GM21528 (cell line): Measurements from ENCODE around the gene ZCCHC17.
"Not testable (repeated sequence)": the region's sequence is repeated elsewhere in the genome, so short reads cannot be mapped to it uniquely, and the experiment has no call there.

Experiments
- ATAC-seq: cut with Tn5 transposase; IDR thresholded peaks from one replicate; pipeline ENCODE4 v1.9.1; 2021; ENCODE audit warnings: mild to moderate bottlenecking, moderate library complexity; ENCODE audit not compliant: unreplicated experiment, low FRiP score

ZCCHC17 gene, protein sequence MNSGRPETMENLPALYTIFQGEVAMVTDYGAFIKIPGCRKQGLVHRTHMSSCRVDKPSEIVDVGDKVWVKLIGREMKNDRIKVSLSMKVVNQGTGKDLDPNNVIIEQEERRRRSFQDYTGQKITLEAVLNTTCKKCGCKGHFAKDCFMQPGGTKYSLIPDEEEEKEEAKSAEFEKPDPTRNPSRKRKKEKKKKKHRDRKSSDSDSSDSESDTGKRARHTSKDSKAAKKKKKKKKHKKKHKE

DNA sequence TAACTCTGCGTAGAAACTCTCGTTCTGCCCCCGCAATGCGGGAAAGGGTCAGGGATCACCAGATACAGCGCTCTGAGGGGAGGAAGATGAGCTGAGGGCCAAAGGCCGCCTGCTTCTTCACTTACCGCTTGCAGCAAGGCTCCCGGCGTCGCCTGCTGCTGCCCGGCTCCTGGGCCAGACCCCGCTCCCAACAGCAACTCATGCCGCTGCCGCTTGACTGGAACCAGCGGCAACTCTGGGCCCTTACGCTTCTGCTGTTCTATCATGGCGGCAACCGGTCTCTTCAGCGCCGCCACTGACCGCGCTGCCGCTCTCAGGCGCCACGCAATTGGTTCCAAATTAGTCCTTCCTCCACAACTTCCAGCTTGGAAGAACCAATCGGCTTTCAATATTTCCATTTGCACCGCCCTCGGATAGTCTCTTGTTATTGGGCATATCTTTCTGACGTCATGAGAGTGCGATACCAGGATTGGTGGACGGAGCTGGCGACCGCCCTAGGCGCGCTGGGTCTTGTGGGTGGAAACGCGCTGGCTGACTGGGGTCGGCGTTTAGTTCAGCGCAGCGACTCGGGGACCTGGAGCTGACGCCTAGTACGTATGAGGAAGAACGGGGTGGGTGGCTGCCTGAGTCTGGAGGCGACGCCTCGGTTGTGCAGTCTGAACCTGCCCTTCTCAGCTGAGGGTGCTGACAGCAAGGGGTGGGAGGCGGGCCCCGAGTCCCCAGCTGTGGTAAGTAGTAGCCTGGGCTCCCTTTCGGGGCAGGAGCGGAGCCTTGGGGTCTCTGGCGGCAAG lies at the start of gene ZCCHC17, which contains the start of gene SNRNP40:
ZCCHC17 (plus strand) TSS at position 547 of the 791 bp plus-strand sequence. CDS start 13,067 bp downstream, outside the sequence.
SNRNP40 (minus strand) TSS at position 303 of the 791 bp plus-strand sequence; CDS start at position 266, 37 bp downstream.
- ATAC-seq = peak; percentile 91

DNA sequence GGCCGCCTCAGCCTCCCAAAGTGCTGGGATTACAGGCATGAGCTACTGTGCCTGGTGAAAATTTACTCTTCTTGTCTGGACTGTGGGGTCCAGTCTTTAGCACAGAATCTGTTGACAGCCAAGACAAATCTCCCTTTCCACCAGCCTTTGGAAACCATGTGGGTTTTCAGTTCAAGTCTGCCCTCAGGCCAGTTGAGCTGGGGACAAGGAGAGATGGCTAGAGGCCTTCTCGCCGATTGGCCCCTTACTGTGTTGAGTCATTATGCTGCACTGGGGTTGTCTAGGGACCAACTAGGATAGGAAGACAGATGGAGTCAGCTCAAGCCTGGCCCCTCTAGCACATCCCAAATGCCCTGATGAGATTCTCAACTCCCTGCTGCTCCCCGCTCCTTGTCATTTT lies 48.6 kb upstream of the ZCCHC17 start:
- no peak for ATAC-seq

DNA sequence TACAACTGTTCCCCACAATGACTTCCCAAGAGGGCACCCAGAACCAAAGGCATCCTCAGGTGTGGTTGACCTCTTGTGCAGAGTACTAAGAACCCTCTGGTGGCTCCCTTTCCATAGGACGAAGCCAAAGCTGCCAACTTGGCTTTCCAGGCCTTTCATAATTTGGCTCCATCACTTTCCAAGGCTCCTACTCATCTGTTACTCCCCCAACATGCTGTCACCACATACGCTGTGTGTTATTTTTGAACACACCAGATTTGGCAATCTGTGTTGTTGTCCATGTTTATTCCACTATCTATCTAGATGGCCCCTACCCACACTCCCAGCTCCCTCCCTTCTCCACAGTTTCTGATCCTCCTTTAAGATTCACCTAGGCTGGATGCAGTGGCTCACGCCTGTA lies 47.0 kb upstream of the ZCCHC17 start:
- ATAC-seq = no peak

DNA sequence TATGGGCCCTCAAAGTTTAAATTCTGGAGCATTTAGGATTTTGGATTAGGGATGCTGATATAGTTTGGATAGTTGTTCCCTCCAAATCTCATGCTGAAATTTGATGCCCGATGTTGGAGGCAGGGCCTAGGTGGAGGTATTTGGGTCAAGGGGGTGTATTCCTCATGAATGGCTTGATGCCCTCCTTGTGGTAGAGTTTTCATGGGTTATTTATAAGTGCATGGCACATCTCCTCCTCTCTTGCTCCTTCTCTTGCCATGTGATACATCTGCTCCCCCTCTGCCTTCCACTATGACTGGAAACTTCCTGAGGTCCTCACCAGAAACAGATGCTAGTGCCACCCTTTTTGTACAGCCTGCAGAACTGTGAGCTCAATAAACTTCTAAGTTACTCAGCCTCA lies 39.6 kb upstream of the ZCCHC17 start:
- ATAC-seq = no peak

DNA sequence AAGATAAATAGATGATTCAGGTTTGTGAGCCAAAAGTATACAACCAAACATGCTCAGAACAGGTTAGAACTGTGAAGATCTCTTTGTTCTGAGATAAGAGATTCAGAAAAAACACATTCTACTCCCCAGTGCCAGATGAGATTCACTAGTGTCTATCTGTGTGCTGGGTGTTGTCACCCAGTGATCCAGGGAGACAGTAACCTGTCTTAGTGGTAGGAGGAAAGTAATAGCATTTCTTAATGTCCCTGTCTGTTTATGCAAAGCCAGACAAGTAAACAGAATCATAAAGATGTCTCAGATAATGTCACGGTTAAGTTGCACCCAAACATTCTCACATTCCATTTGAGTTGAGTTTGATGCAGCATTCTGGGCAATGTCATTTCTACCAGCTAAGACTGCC lies 38.3 kb upstream of the ZCCHC17 start:
- no peak for ATAC-seq

DNA sequence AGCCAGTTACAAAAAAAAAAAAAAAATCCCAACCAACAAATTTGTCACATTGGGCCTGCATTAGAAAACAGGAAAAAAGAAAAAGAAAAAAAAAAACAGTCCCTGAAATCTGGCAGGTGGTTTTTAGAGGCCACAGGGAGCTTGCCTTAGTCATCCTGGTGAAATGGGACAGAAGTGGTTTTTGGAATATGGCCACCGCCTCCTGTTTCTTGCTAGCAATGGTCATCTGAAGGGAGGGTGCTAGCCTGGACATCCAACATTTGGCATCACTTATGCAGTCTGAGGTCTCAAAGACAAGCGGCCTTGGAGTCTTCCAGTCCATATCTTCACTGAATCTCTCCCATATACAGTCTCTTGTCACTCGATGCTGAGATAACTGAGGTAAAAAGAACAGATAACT lies 37.1 kb upstream of the ZCCHC17 start:
- no peak for ATAC-seq

DNA sequence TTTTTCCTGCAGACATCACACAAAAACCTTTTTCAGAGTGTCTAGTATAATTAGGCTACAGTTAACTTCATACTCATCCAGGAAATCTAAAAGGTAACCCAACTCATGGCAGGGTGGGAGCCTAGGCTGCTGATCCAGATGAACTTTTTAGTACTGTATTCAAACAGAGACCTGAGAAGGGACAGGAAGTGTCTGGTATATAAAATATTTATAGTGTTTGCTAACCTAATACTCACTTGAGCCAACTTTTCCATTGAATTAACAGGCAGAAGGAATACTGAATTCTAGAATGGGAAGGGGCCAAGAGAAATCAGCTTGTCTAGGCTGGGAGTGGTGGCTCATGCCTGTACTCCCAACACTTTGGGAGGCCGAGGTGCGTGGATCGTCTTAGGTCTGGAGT lies 34.9 kb upstream of the ZCCHC17 start:
- ATAC-seq = no peak

DNA sequence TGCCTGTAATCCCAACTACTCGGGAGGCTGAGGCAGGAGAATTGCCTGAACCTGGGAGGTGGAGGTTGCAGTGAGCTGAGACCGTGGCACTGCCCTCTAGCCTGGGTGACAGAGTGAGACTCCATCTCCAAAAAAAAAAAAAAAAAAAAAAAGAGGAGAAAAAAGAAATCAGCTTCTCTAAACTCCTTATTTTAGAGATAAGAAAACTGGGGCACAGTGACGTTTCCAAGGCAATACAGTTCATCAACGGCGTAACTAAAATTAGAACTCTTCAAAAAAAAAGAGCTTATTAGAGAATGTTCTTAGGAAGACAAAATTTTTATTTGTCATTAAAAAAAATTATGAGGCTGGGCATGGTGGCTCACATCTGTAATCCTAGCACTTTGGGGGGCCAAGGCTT lies 34.4 kb upstream of the ZCCHC17 start:
- ATAC-seq = not testable (repeated sequence)

DNA sequence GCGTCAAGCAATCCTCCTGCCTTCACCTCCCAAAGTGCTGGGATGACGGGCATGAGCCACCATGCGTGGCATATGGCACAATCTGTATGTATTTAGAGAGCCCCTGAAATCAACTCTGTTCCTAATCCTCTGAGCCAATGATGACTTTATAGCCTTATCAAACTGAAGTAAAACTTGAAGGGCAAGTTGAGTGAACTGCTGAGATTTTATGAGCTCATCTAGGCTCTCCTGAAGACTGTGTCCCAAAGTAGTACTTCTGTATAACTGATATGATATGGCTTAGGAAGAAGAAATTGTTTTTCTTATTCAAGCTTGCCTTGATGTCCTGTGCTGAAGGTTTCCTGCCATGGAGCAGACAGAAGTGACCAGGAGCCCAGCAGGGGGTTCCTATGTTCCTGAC lies 33.4 kb upstream of the ZCCHC17 start:
- no peak for ATAC-seq

DNA sequence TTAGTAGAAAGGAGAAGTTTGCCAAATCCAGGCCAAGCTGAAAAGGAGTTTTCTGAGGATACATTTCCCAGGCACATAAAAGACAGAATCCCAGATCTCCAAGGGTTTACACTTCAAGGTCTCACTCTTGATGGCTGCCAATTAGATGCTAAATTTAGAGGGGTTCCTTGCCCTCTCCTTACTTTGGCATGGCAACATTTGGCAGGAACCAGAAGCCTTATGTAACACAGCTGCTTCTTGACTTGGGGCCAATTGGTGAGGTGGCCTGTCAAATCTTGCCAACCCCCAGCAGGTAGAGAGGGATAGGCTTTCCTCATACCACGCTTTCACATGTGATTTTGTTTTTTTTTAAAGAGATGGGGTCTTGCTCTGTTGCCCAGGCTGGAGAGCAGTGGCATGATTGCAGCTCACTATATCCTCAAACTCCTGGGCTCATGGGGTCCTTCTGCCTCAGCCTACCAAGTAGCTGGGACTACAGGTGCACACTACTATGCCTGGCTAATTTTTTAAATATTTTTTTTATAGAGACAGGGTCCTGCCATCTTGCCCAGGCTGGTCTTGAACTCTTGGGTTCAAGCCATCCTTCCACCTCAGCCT lies 31.9 kb upstream of the ZCCHC17 start:
- ATAC-seq = no peak

DNA sequence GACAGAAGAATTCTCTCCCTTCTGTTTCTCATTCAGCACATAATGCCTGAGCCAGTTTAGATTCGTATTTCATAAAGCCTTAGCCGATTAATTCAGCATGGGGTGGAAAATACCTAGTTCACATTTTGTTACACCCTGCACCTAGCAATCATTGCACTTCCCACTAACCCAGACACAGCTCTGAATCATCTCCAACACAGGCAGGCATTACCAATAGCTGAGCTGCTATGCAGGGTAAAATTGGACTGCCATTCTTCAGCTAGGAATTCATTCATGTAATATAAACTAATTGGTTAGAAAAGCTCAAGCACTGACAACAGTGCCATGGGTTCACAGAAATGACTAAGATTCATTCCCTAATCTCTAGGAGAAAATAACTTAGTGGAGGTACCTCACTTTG lies 30.3 kb upstream of the ZCCHC17 start:
- ATAC-seq = no peak

DNA sequence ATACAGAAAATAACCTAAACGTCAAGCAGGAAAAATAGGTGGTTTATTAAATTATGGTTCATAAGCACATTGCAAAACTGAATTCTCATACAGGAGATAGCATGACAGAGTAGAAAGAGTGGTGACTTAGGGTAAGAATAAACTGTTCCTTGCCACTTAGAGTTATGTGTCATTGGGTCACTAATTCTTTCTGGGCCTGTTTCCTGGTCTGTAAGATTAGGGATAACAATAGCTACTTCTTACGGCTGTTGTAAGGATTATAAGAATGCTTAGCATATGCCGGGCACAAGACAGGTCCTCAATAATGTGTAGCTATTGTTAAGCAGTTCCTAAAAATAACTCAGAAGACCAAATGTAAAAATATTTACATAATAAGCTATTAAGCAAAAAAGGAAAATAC lies 24.5 kb upstream of the ZCCHC17 start:
- no peak for ATAC-seq

DNA sequence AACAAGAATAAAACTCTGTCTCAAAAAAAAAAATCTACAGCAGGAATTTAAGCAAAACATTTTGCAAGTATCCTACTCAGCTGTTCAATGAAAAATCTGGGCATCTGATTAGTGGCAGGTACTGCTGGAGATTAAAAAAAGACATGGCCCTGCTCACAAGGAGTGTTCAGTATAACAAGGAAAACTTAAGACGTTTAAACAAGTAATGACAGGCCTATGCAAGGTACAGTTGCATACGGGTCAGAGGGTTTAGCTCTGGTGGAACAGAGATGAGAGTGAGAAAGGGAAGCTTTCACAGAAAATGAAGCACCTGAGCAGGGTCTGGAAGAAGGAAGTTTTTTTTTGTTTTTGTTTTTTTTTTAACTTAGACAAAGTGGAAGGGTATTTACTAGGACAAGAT lies 23.2 kb upstream of the ZCCHC17 start:
- ATAC-seq = no peak

DNA sequence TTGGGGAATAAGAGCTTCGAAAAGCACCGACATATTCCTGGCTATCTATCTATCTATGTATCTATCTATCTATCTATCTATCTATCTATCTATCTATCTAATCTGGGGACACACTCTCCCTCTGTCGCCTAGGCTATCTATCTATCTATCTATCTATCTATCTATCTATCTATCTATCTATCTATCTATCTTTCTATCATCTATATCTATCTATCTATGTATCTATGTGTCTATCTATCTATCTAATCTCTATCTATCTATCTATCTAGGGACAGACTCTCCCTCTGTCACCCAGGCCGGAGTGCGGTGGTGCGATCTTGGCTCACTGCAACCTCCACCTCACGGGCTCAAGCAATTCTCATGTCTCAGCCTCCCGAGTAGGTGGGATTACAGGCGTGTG lies 14.4 kb upstream of the ZCCHC17 start:
- not testable (repeated sequence) for ATAC-seq

DNA sequence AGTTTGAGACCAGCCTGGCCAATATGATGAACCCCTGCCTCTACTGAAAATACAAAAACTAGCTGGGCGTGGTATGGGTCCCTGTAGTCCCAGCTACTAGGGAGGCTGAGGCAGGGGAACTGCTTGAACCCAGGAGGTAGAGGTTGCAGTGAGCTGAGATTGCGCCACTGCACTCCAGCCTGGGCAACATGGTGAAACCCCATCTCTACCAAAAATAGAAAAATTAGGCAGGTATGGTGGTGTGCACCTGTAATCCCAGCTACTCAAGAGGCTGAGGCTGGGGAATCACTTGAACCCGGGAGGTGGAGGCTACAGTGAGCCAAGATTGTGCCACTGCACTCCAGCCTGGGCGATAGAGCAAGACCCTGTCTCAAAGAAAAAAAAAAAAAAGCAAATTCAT lies 9.0 kb upstream of the ZCCHC17 start:
- ATAC-seq = not testable (repeated sequence)

DNA sequence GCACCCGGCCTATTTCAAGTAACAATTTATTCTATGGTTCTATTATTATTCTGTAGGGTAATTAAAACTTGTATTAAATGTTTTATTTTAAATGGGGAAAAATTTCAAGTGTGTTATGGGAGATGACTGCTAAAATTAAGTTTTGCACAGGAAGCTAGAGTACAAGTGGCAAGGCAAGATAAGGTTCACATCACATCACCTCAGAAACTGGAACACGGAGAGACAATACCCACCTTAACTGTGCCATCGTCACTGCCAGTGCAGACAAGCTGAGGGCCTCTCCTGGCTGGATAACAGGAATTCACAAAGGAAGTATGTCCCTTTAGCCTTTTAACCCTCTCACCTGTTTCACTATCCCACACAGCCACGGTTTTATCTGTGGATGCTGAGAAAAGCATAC lies 7.8 kb upstream of the ZCCHC17 start:
- no peak for ATAC-seq

DNA sequence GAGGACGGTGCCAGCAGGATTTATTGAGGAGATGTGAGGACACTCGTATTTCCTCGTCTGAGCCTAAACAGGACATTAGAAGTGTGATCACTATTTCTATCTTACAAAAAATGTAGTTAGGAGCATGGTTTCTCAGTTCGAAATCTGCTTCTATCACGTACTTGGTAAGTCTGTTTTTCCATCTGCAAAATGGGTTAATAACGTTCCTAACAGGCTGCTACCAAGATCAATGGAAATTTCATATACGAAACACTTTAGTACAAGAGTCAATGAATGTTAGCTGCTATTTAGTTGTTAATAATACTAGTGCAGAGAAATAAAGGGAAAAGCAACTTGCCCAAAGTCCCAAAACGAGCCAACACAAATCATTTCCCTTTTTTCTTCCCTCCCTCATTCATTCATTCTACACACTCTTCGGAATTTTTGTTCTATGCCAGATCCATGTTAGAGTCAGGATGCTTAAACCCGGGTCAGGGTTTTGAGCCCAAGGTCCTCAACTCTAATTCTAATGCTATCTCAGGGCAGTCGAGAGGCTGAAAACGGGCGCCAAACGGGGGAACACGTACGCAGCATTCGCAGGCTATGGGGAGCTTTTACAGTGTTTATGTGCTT lies 852 bp upstream of the ZCCHC17 start:
- ATAC-seq = peak; percentile 8

DNA sequence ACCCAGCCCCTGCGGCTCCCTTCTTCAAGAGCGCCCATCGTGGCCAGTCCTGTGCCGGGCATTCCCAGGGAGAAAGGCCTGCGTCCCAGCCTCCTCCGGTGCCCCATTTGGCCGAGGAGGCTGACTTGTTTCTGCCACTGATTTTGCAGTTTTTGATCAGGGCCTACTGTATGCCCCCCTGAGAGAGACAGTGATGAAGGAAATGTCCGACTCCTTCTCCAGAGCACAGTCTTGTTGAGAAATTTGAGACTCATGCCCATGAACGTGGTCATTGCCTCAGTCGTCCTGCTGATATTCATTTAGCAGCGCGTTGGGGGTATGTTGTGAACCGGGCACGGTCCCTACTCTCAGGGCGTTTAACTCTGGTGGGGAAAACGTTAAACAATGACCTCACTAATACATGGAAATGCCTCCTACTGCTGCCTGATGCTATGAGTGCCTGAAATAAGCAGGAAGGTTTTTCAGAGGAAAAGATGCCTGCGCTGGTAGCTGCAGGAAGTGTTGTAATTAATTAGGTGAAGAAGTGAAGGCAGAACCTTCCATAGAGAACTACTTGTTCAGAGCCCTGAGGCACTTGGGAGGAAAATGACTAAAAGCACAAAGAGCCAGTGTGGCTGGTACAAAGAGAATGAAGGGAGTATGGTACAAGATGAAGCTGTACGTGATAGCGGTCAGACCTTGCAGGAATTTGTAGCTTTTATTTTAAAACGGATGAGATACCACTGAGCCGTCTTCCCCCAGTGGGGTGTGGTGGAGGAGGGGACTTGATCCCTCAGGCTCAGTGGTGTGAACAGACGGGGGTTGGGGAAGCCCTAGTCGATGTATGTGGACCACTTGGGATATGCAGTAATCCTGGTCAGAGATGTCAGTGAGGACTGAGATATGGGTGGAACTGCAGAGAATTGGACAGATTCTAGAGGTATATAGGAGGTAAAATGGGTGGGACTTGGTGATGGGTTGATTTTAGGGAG lies 730 bp downstream of the ZCCHC17 start:
- ATAC-seq = peak; percentile 1

DNA sequence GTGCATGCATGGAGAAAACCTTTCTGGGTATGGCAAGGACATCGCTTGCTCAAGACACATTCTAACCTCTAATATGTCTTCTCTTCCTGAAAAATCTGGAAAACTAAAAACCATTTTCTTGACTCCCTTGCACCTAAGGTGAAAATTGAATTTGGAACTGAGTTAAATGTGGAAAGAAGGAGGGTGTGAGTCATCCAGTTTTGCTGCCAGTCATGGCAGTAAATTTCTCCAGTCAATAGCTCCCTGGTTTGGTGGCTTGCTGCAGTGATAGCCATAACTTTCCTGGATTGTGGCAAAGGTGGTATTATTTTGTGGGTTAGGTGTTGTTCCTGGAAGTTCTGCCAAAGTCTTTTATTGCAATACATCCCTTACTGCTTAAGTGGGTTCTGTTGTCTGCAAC lies 2.5 kb downstream of the ZCCHC17 start:
- ATAC-seq = no peak

DNA sequence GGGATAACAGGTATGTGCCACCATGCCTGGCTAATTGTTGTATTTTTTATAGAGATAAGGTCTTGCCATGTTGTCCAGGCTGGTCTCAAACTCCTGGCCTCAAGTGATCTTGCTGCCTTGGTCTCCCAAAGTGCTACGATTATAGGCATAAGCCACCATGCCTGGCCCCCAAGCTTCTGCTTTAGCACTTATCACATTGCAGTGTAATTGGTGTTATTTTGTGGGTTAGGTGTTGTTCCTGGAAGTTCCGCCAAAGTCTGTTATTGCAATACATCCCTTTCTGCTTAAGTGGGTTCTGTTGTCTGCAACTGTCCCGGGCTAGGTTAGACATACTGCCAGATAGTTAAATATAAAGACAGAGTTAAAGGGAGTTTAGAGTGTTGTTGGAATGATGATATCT lies 3.4 kb downstream of the ZCCHC17 start:
- no peak for ATAC-seq
